Measurements from ENCODE around the gene ADAT1. TPM values are rescaled to one million over a fixed set of nuclear protein-coding genes. Genes with fewer than 3 reads are reported as not detected.

The ADAT1 gene
- total and polyA plus RNA-seq, 2 of the 13 experiments (the other 11 are each of a cell fraction or from before 2014, with no cell fraction given): 18.4 to 40.8 TPM

GRCh38 chr16:75622761-75623605 lies at the start of gene ADAT1 (continued):
- TF ChIP-seq ZSCAN20 (CRISPR knock-in tag; IDR thresholded peaks at IDR 0.05; ENCODE audit: borderline replicate concordance) (0 out of 2 replicates have a peak, but pooled peaks have one; percentile 38), ZNF274 (CRISPR knock-in tag; IDR thresholded peaks at IDR 0.05) (peak; percentile 81; the same call in 1 of the 2 replicates), ZBTB7A (CRISPR knock-in tag; IDR thresholded peaks at IDR 0.05) (no peak), SOX6 (IDR thresholded peaks at IDR 0.05) (no peak), SOX6 (CRISPR knock-in tag; IDR thresholded peaks at IDR 0.05) (peak; percentile 65; the same call in 1 of the 2 replicates), HES4 (CRISPR knock-in tag; IDR thresholded peaks at IDR 0.05; ENCODE audit: borderline replicate concordance) (no peak), ZIK1 (CRISPR knock-in tag; IDR thresholded peaks at IDR 0.05; ENCODE audit: borderline replicate concordance, low read depth) (peak; percentile 13; the same call in 1 of the 2 replicates), HOXA5 (CRISPR knock-in tag; IDR thresholded peaks at IDR 0.05) (peak; percentile 71), ZNF121 (CRISPR knock-in tag; IDR thresholded peaks at IDR 0.05) (peak; percentile 85; the same call in 1 of the 2 replicates), AKAP8 (CRISPR knock-in tag; IDR thresholded peaks at IDR 0.05) (no peak), RFX5 (IDR thresholded peaks at IDR 0.05; ENCODE audit: low read depth, low read length) (peak; percentile 84), ZFP36L1 (CRISPR knock-in tag; IDR thresholded peaks at IDR 0.05) (peak; percentile 78; the same call in 1 of the 2 replicates), BCLAF1 (IDR thresholded peaks at IDR 0.05) (no peak), ZSCAN31 (CRISPR knock-in tag; IDR thresholded peaks at IDR 0.05; ENCODE audit: low read depth) (peak; percentile 88), LBX2 (CRISPR knock-in tag; IDR thresholded peaks at IDR 0.05; ENCODE audit: borderline replicate concordance) (no peak), ELF1 (CRISPR knock-in tag; IDR thresholded peaks at IDR 0.05) (peak; percentile 95), JUNB (CRISPR knock-in tag; IDR thresholded peaks at IDR 0.05; ENCODE audit: borderline replicate concordance) (no peak), ZNF564 (CRISPR knock-in tag; IDR thresholded peaks at IDR 0.05) (peak; percentile 62; the same call in 1 of the 2 replicates), NFKB2 (CRISPR knock-in tag; IDR thresholded peaks at IDR 0.05; ENCODE audit: borderline replicate concordance) (peak; percentile 83), ZNF644 (CRISPR knock-in tag; IDR thresholded peaks at IDR 0.05; ENCODE audit: low read depth) (no peak), ETS1 (CRISPR knock-in tag; IDR thresholded peaks at IDR 0.05) (no peak), STAG1 (CRISPR knock-in tag; IDR thresholded peaks at IDR 0.05) (0 out of 2 replicates have a peak, but pooled peaks have one; percentile 10), CREM (IDR thresholded peaks at IDR 0.05) (peak; percentile 99), CREM (CRISPR knock-in tag; IDR thresholded peaks at IDR 0.05) (peak; percentile 71; the same call in 1 of the 2 replicates), MXI1 (IDR thresholded peaks at IDR 0.05; ENCODE audit: borderline replicate concordance, low read depth, low read length) (peak; percentile 100; the same call in 2 of the 3 replicates), ZNF343 (CRISPR knock-in tag; IDR thresholded peaks at IDR 0.05) (no peak), ETV6 (CRISPR knock-in tag; conservative IDR thresholded peaks at IDR 0.05) (peak; percentile 74; the same call in 1 of the 2 replicates), ZMAT3 (CRISPR knock-in tag; conservative IDR thresholded peaks at IDR 0.05) (peak; percentile 78)
